WERI-Rb-1 (cell line): Measurements from ENCODE around the gene SRSF8.

Experiments used
- DNase-seq: peaks from one replicate; pipeline ENCODE4 v3.0.0-alpha.2; 2020
- H3K27ac ChIP-seq: fragments of 250-450 bp; sonication (Bioruptor Pico); 2 replicates; pipeline ENCODE4 v1.5.1; 2020; ENCODE audit warnings: mild to moderate bottlenecking, moderate library complexity
- H3K27me3 ChIP-seq: fragments of 250-450 bp; sonication (Bioruptor Pico); 2 replicates; pipeline ENCODE4 v1.5.1; 2021; ENCODE audit warnings: mild to moderate bottlenecking, low read depth, moderate library complexity; ENCODE audit not compliant: insufficient read depth, severe bottlenecking
- H3K36me3 ChIP-seq: fragments of 250-450 bp; sonication (Bioruptor Pico); 2 replicates; pipeline ENCODE4 v1.5.1; 2020; ENCODE audit warnings: mild to moderate bottlenecking, moderate library complexity
- H3K4me3 ChIP-seq: 2 replicates; pipeline ENCODE4 v1.5.1; 2011; ENCODE audit warnings: low read depth, mild to moderate bottlenecking, control low read depth, low read length
- H3K9me3 ChIP-seq: fragments of 250-450 bp; sonication (Bioruptor Pico); 2 replicates; pipeline ENCODE4 v1.5.1; 2021; ENCODE audit warnings: mild to moderate bottlenecking, moderate library complexity; ENCODE audit not compliant: severe bottlenecking
- CTCF ChIP-seq: IDR thresholded peaks from 2 replicates; pipeline ENCODE4 v1.5.1; 2011; ENCODE audit warnings: low read depth, mild to moderate bottlenecking, control low read depth, inconsistent platforms, low read length

Gene SRSF8

GRCh38 chr11:95101935-95102334, 35.2 kb downstream of the SRSF8 start:
- Histone ChIP-seq H3K27ac (peak overlapping the region; percentile 64), H3K27me3 (no peaks in the 10 kb centered on the region), H3K4me3 (no peak overlapping the region), H3K36me3 (no peaks in the 10 kb centered on the region), H3K9me3 (no peaks in the 10 kb centered on the region)
- TF ChIP-seq CTCF: no peak
- peak; percentile 74 for DNase-seq

- no peak for DNase-seq
- no peak overlapping the region for H3K4me3 ChIP-seq
- no peaks in the 10 kb centered on the region for H3K9me3 ChIP-seq
- H3K36me3 ChIP-seq: no peaks in the 10 kb centered on the region
- no peaks in the 10 kb centered on the region for H3K27me3 ChIP-seq
- H3K27ac ChIP-seq: peak overlapping the region; percentile 64
- TF ChIP-seq CTCF: no peak
These were observed 36.0 kb downstream of the SRSF8 start for GRCh38 chr11:95102733-95103132.

GRCh38 chr11:95103701-95104100, 37.0 kb downstream of the SRSF8 start:
- no peak overlapping the region for H3K4me3 ChIP-seq
- H3K27ac ChIP-seq: peak overlapping the region; percentile 64
- H3K36me3 ChIP-seq: no peaks in the 10 kb centered on the region
- H3K27me3 ChIP-seq: no peaks in the 10 kb centered on the region
- TF ChIP-seq CTCF: no peak
- peak; percentile 21 for DNase-seq
- H3K9me3 ChIP-seq: no peaks in the 10 kb centered on the region

- Histone ChIP-seq H3K27ac (peak overlapping the region; percentile 64), H3K9me3 (no peaks in the 10 kb centered on the region), H3K36me3 (no peaks in the 10 kb centered on the region), H3K27me3 (no peaks in the 10 kb centered on the region), H3K4me3 (no peak overlapping the region)
- peak; percentile 38 for DNase-seq
- TF ChIP-seq CTCF: no peak
These were observed 37.6 kb downstream of the SRSF8 start for GRCh38 chr11:95104121-95104830.

GRCh38 chr11:95104856-95105255, 38.1 kb downstream of the SRSF8 start:
- TF ChIP-seq CTCF: no peak
- H3K4me3 ChIP-seq: no peak overlapping the region
- H3K27me3 ChIP-seq: no peaks in the 10 kb centered on the region
- H3K36me3 ChIP-seq: no peaks in the 10 kb centered on the region
- H3K9me3 ChIP-seq: no peaks in the 10 kb centered on the region
- DNase-seq: no peak
- peak overlapping the region; percentile 64 for H3K27ac ChIP-seq

GRCh38 chr11:95108159-95108611, 41.5 kb downstream of the SRSF8 start:
- Histone ChIP-seq H3K36me3 (no peaks in the 10 kb centered on the region), H3K27ac (no peak overlapping the region), H3K9me3 (no peaks in the 10 kb centered on the region), H3K27me3 (no peaks in the 10 kb centered on the region), H3K4me3 (no peak overlapping the region)
- no peak for DNase-seq
- no peak for TF ChIP-seq CTCF
